OCI-LY3 (cell line): ENCODE data around the gene TANC2.

ENCODE experiments used
- H2AFZ ChIP-seq: fragments of 200-600, 300-600 bp; shearing (Covaris generic); 2 replicates; pipeline ENCODE4 v1.6.0; 2014; ENCODE audit warnings: antibody characterized with exemption, low read depth, low read length
- H3K27ac ChIP-seq: fragments of 200-600, 300-600 bp; sonication (generic); 2 replicates; pipeline ENCODE4 v1.5.1; 2014; ENCODE audit warnings: mild to moderate bottlenecking, low read length, moderate library complexity, mixed read lengths
- H3K27me3 ChIP-seq: fragments of 200-600, 300-600 bp; sonication (generic); 2 replicates; pipeline ENCODE4 v1.6.1; 2014; ENCODE audit warnings: low read depth, low read length, mixed read lengths
- H3K36me3 ChIP-seq: fragments of 200-600, 300-600 bp; sonication (generic); replicated peaks from 2 replicates; pipeline ENCODE3; 2014; ENCODE audit warnings: low read depth, low read length, mixed read lengths
- H3K4me1 ChIP-seq: fragments of 300-600, 200-600 bp; sonication (generic); 2 replicates; pipeline ENCODE4 v1.6.1; 2014; ENCODE audit warnings: low read length, mixed read lengths
- H3K4me2 ChIP-seq: fragments of 200-600, 300-600 bp; sonication (generic); 2 replicates; pipeline ENCODE4 v1.6.1; 2014; ENCODE audit warnings: low read length, mixed read lengths
- H3K4me3 ChIP-seq: fragments of 300-600, 200-600 bp; sonication (generic); 2 replicates; pipeline ENCODE4 v1.5.1; 2014; ENCODE audit warnings: antibody characterized with exemption, mild to moderate bottlenecking, low read length, moderate library complexity
- H3K79me2 ChIP-seq: fragments of 300-600, 200-600 bp; shearing (Covaris generic); 2 replicates; pipeline ENCODE4 v1.6.1; 2014; ENCODE audit warnings: mild to moderate bottlenecking, low read length, mixed read lengths
- H3K9ac ChIP-seq: fragments of 300-600, 200-600 bp; shearing (Covaris generic); 2 replicates; pipeline ENCODE4 v1.6.0; 2014; ENCODE audit warnings: mild to moderate bottlenecking, low read length, moderate library complexity
- H3K9me3 ChIP-seq: fragments of 200-600, 300-600 bp; shearing (Covaris generic); 2 replicates; pipeline ENCODE4 v1.6.1; 2014; ENCODE audit warnings: low read length, mixed read lengths; ENCODE audit not compliant: insufficient read depth
- H4K20me1 ChIP-seq: fragments of 200-600, 300-600 bp; sonication (generic); 2 replicates; pipeline ENCODE4 v1.6.1; 2016; ENCODE audit warnings: low read length, mixed read lengths; ENCODE audit not compliant: insufficient read depth
- EZH2phosphoT487 ChIP-seq: fragments of 200-600 bp; shearing (Covaris generic); IDR thresholded peaks from 2 replicates; pipeline ENCODE4 v1.6.1; 2018; ENCODE audit warnings: antibody characterized with exemption, mixed run types, low read depth
- TF ChIP-seq, protein P1 (sequence below): fragments of 200-600, 300-600 bp; sonication (generic); IDR thresholded peaks from 2 replicates; pipeline ENCODE4 v1.5.1; 2014; ENCODE audit warnings: antibody characterized with exemption, low read length, low read depth

The TANC2 gene

DNA sequence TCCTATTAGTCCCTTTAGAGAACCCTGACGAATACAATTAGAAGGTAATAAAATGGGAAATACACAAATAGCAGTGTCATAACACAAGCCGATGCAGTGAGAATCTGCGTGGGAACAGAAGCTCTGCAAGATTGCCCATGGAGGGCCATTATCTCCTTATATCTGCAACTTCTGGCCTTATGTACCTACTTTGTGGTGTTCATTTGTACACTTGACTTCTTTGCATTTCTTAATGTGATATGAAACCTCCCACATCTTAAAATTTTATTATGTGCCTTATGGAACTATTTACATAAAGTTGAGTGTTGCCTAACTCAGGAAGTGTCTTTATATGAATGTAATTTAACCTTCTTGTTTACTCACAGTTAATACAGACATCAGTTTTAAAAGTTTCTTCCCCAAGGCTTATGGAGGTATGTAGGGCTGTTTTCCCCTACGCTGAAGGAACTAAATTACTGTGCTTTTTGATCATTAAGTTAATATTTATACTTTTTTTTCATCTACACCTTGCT, 10.1 kb upstream of the TANC2 start:
- no peak overlapping the region for H3K4me3 ChIP-seq
- no peaks in the 10 kb centered on the region for H3K4me1 ChIP-seq
- H3K36me3 ChIP-seq, result no peaks in the 10 kb centered on the region
- no peaks in the 10 kb centered on the region for H3K79me2 ChIP-seq
- no peak overlapping the region for H3K9ac ChIP-seq
- H2AFZ ChIP-seq, result no peak overlapping the region
- H3K27ac ChIP-seq, result no peak overlapping the region
- no peaks in the 10 kb centered on the region for H3K9me3 ChIP-seq
- H4K20me1 ChIP-seq, result no peaks in the 10 kb centered on the region
- H3K4me2 ChIP-seq, result no peak overlapping the region
- TF ChIP-seq EZH2phosphoT487, result no peak
- TF ChIP-seq, protein P1, sequence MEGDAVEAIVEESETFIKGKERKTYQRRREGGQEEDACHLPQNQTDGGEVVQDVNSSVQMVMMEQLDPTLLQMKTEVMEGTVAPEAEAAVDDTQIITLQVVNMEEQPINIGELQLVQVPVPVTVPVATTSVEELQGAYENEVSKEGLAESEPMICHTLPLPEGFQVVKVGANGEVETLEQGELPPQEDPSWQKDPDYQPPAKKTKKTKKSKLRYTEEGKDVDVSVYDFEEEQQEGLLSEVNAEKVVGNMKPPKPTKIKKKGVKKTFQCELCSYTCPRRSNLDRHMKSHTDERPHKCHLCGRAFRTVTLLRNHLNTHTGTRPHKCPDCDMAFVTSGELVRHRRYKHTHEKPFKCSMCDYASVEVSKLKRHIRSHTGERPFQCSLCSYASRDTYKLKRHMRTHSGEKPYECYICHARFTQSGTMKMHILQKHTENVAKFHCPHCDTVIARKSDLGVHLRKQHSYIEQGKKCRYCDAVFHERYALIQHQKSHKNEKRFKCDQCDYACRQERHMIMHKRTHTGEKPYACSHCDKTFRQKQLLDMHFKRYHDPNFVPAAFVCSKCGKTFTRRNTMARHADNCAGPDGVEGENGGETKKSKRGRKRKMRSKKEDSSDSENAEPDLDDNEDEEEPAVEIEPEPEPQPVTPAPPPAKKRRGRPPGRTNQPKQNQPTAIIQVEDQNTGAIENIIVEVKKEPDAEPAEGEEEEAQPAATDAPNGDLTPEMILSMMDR, result no peak
- no peaks in the 10 kb centered on the region for H3K27me3 ChIP-seq

DNA sequence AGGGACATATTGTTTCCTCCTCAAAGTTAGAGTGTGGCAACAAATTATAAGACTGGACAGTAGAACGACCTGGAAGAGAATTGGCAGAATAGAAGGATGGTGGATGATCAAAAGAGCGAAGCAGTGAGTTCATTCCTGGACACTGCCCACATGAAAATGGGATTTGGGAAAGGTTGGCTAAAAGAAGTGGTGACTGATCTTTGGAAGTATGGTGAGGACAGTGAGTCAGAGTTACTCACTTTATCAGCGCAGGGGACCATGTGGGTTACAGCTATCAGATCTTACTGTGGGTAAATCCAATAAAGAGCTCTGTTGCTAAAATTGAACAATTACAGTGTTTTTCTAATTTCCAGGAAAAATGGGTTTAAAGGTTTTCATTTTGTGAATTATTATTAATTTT, 2.7 kb upstream of the TANC2 start:
- no peak overlapping the region for H3K9ac ChIP-seq
- H2AFZ ChIP-seq, result no peak overlapping the region

DNA sequence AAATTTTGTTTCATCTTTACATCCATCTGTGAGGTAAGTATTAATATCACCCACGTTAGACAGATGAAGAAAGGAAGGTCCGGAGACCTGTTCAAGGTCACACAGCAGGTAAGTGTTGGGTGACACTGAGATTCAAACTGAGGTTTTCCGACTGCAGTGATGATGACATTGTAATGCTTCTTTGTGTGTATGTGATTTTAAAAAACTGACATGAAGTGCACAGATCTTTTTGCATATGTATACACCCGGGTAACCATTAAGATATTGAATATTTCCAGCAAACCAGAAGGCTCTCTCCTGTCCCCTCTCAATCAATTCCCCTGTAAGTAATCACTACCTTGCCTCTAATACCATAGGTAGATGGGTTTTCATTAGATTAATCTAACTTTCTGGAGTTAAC, 1.5 kb upstream of the TANC2 start:
- Histone ChIP-seq H3K4me2 (no peak overlapping the region), H4K20me1 (no peaks in the 10 kb centered on the region), H3K4me1 (peaks cover 18% of the 10 kb centered on the region), H3K9ac (no peak overlapping the region), H3K36me3 (no peaks in the 10 kb centered on the region), H2AFZ (no peak overlapping the region), H3K9me3 (no peaks in the 10 kb centered on the region), H3K79me2 (no peaks in the 10 kb centered on the region), H3K4me3 (no peak overlapping the region), H3K27me3 (peaks cover 15% of the 10 kb centered on the region), H3K27ac (no peak overlapping the region)
- TF ChIP-seq EZH2phosphoT487, result no peak
- TF ChIP-seq, protein P1, result no peak

More for the DNA sequence above, 2.7 kb upstream of the TANC2 start:
- no peaks in the 10 kb centered on the region for H3K9me3 ChIP-seq
- no peak overlapping the region for H3K4me2 ChIP-seq
- H3K27me3 ChIP-seq, result peaks cover 15% of the 10 kb centered on the region
- H3K79me2 ChIP-seq, result no peaks in the 10 kb centered on the region
- H3K27ac ChIP-seq, result no peak overlapping the region
- no peaks in the 10 kb centered on the region for H3K36me3 ChIP-seq
- H4K20me1 ChIP-seq, result no peaks in the 10 kb centered on the region
- H3K4me1 ChIP-seq, result peaks cover 12% of the 10 kb centered on the region
- H3K4me3 ChIP-seq, result no peak overlapping the region
- TF ChIP-seq, protein P1, result no peak
- TF ChIP-seq EZH2phosphoT487, result no peak

DNA sequence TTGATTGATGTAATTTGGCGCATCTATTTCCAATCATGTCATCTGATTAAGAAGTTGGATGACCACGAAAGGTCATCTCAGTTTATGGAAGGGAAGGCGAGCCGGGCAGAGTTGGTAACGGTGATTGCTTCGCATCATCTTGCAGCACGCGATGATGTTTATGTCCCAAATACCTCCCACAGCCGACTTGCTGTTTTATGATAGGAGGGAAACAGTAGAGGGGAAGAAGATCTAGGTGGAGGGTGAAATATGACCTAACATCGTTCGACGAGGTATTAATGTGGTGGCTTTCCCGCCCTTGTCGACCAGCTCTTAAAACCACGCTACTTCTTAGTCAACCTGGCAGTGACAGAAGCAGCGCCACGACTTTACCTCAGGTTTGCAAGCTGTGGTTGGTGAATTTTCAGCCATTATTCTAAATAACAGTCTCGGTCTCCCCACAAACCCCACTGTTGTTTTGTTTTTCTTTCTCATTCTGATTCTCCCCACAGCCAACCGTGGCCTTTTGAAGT, 805 bp upstream of the TANC2 start:
- Histone ChIP-seq H3K4me1 (peaks cover 19% of the 10 kb centered on the region), H3K27ac (no peak overlapping the region), H4K20me1 (no peaks in the 10 kb centered on the region), H3K4me2 (peak overlapping the region; percentile 48), H3K27me3 (peaks cover 15% of the 10 kb centered on the region), H3K36me3 (no peaks in the 10 kb centered on the region), H3K9ac (no peak overlapping the region), H3K9me3 (no peaks in the 10 kb centered on the region), H2AFZ (peak overlapping the region; percentile 15; the same call in 1 of the 2 replicates), H3K4me3 (peak overlapping the region; percentile 69), H3K79me2 (no peaks in the 10 kb centered on the region)
- no peak for TF ChIP-seq EZH2phosphoT487
- TF ChIP-seq, protein P1, result no peak
